Lung (tissue), 12 donors: ENCODE measurements around the gene OR5H6. TPM values are rescaled to one million over a fixed set of nuclear protein-coding genes. Genes with fewer than 3 reads are reported as not detected.
"Not testable (repeated sequence)": the region's sequence is repeated elsewhere in the genome, so short reads cannot be mapped to it uniquely, and the experiment has no call there.

ENCODE experiments used
- ATAC-seq: fragments of 200-7000 bp; cut with Tn5 transposase; one replicate; pipeline ENCODE4 v1.9.1; 2020; ENCODE audit warnings: moderate number of reproducible peaks; ENCODE audit not compliant: insufficient read depth, low FRiP score
- DNase-seq, 3 donors: peaks; one replicate each; pipeline ENCODE4 v3.0.0-alpha.2; 2013 to 2017
- H3K27ac ChIP-seq, 2 donors: one replicate each; pipeline ENCODE4 v1.5.1; 2013; ENCODE audit warnings: mild to moderate bottlenecking in 2 of 2, moderate library complexity in 2 of 2, control low read depth in 1 of 2, inconsistent platforms in 1 of 2, low read depth in 1 of 2, low read length in 1 of 2
- H3K27me3 ChIP-seq, 3 donors: one replicate each; pipeline ENCODE4 v1.5.1; 2013; ENCODE audit warnings: low read length in 2 of 3; ENCODE audit not compliant: control insufficient read depth in 3 of 3, insufficient read depth in 3 of 3
- H3K36me3 ChIP-seq, 4 donors: one replicate each; pipeline ENCODE4 v1.5.1; 2013; ENCODE audit warnings: low read length in 4 of 4, mild to moderate bottlenecking in 1 of 4, moderate library complexity in 1 of 4; ENCODE audit not compliant: control insufficient read depth in 4 of 4, insufficient read depth in 4 of 4
- H3K4me1 ChIP-seq, 5 donors: one replicate each; pipeline ENCODE4 v1.5.1; 2013; ENCODE audit warnings: low read length in 5 of 5, mild to moderate bottlenecking in 2 of 5, moderate library complexity in 1 of 5; ENCODE audit not compliant: control insufficient read depth in 5 of 5, insufficient read depth in 5 of 5
- H3K4me3 ChIP-seq: one replicate; pipeline ENCODE4 v1.5.1; 2013; ENCODE audit warnings: mild to moderate bottlenecking, control low read depth, moderate library complexity
- H3K9ac ChIP-seq, 2 donors: one replicate each; pipeline ENCODE4 v1.5.1; 2013; ENCODE audit warnings: low read length in 2 of 2, control low read depth in 1 of 2; ENCODE audit not compliant: insufficient read depth in 1 of 2
- H3K9me3 ChIP-seq, 4 donors: one replicate each; pipeline ENCODE4 v1.5.1; 2013; ENCODE audit warnings: low read length in 3 of 4, mild to moderate bottlenecking in 1 of 4, moderate library complexity in 1 of 4; ENCODE audit not compliant: control insufficient read depth in 4 of 4, insufficient read depth in 3 of 4
- CTCF ChIP-seq: IDR thresholded peaks from 2 replicates; pipeline ENCODE4 v1.5.1; 2012; ENCODE audit warnings: mild to moderate bottlenecking; ENCODE audit errors: control extremely low read depth, extremely low read depth
- WGBS, 2 donors: extraction: QIAGEN DNeasy Blood & Tissue Kit; methylation state at CpG; one replicate each; pipeline ENCODE4 v1.1.7; 2013; 5-methylcytosine and 5-hydroxymethylcytosine counted together
- polyA plus RNA-seq, 2 donors: library from polyadenylated mRNA; stranded (reverse); fragments of 200-250 nt; gene quantifications; one replicate each; pipeline ENCODE4 v1.2.1, GENCODE V29; 2013
- total RNA-seq, 2 donors: library from RNA; depleted of rRNA in 1 of 2; stranded (reverse); fragments of >200 nt in 1 of 2; gene quantifications; one replicate each; pipeline ENCODE4 v1.2.1, GENCODE V29; 2014 to 2021
- donor health status: control.
- donor health status: control.
- donor health status: Bipolar disorder and iron deficiency.
- donor health status: healthy.
- donor health status: DM: yes; HTN: yes; CAD: no.

The OR5H6 gene
- total and polyA plus RNA-seq, 4 donors, result not detected

DNA sequence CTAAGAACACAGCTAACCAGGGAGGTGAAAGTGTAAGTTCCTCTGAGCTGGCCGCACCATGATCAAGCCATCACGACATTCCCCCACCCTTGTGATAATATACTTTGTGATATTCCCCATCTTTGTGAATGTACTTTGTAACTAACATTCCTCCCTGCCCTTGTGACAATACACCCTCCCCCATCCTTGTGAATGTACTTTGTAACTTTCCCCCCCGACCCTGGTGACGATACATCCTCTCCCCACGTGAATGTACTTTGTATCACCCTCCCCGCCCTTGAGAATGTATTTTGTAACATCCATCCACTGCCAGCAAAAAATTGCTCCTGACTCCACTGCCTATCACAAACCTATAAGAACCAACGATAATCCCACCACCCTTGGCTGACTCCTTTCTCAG is 20.2 kb upstream of the OR5H6 start:
- DNase-seq (no peak), ATAC-seq (no peak)
- no peaks in the 10 kb centered on the region for H3K36me3 ChIP-seq
- H3K9ac ChIP-seq, result no peak overlapping the region
- WGBS, 2 donors, result 70 to 78% methylated on average over 7 of the region's 7 CpGs
- H3K4me3 ChIP-seq, result no peak overlapping the region
- peaks cover 0 to 2% (median 0%) of the 10 kb centered on the region in 4 donors for H3K9me3 ChIP-seq
- H3K27me3 ChIP-seq, result no peaks in the 10 kb centered on the region
- no peak overlapping the region for H3K27ac ChIP-seq
- no peak for TF ChIP-seq CTCF
- H3K4me1 ChIP-seq, result no peaks in the 10 kb centered on the region

GRCh38 chr3:98246142-98246541 is 17.9 kb upstream of the OR5H6 start:
- DNase-seq, result no peak
- 92 to 94% methylated on average over 10 of the region's 10 CpGs for WGBS, 2 donors
- no peak overlapping the region for H3K27ac ChIP-seq

GRCh38 chr3:98256026-98256425 is 8.0 kb upstream of the OR5H6 start:
- H3K27me3 ChIP-seq, H3K36me3 ChIP-seq, H3K27ac ChIP-seq, DNase-seq, ATAC-seq, H3K4me3 ChIP-seq, H3K9ac ChIP-seq, H3K4me1 ChIP-seq, H3K9me3 ChIP-seq: not testable (repeated sequence)
- WGBS, 2 donors, result 76 to 78% methylated on average over 5 of the region's 5 CpGs

More at GRCh38 chr3:98246142-98246541, 17.9 kb upstream of the OR5H6 start:
- no peak overlapping the region for H3K9ac ChIP-seq
- H3K27me3 ChIP-seq, result no peaks in the 10 kb centered on the region
- no peak for ATAC-seq
- H3K9me3 ChIP-seq, result peaks cover 0 to 2% (median 0%) of the 10 kb centered on the region in 4 donors
- TF ChIP-seq CTCF, result no peak
- H3K4me1 ChIP-seq, result no peaks in the 10 kb centered on the region
- no peaks in the 10 kb centered on the region for H3K36me3 ChIP-seq
- no peak overlapping the region for H3K4me3 ChIP-seq

GRCh38 chr3:98259707-98260106 is 4.3 kb upstream of the OR5H6 start:
- no peaks in the 10 kb centered on the region for H3K27me3 ChIP-seq
- peaks cover 0 to 2% (median 0%) of the 10 kb centered on the region in 4 donors for H3K9me3 ChIP-seq
- no peaks in the 10 kb centered on the region for H3K36me3 ChIP-seq
- no peak for TF ChIP-seq CTCF
- 64 to 74% methylated on average over 2 of the region's 2 CpGs for WGBS, 2 donors
- H3K4me1 ChIP-seq, result no peaks in the 10 kb centered on the region
- DNase-seq (no peak), ATAC-seq (no peak)
- no peak overlapping the region for H3K27ac ChIP-seq
- no peak overlapping the region for H3K4me3 ChIP-seq
- H3K9ac ChIP-seq, result no peak overlapping the region
